PC-9 (cell line): ENCODE data around the gene DDX4. TPM values are rescaled to one million over a fixed set of nuclear protein-coding genes. Genes with fewer than 3 reads are reported as not detected.

Experiments
- BruUV-seq: library from RNA; stranded (reverse); fragments of 400-500 nt; replicated peaks from 2 replicates; lab custom pipeline; 2021; lab: Mats Ljungman, UMichigan
- CTCF ChIA-PET: fragments of 300-600 bp; sonication (Branson Sonifier 250); formaldehyde crosslinking; loops from one replicate; lab custom pipeline; 2022; ENCODE audit warnings: antibody characterized with exemption; lab: Charles Lee
- POLR2A ChIA-PET: fragments of 300-600 bp; sonication (Branson Sonifier 250); formaldehyde crosslinking; loops from one replicate; lab custom pipeline; 2022; ENCODE audit warnings: antibody characterized with exemption; ENCODE audit not compliant: unreplicated experiment; lab: Charles Lee
- DNase-seq, 2 experiments: peaks; one replicate each; pipeline versions ENCODE4 v3.0.0 to v3.0.0-alpha.2; 2015 to 2022; ENCODE audit warnings: mixed read lengths in 1 of 2
- H2AFZ ChIP-seq: fragments of 200-600 bp; sonication (generic); 2 replicates; pipeline ENCODE4 v1.8.1; 2017; ENCODE audit warnings: antibody characterized with exemption
- H3F3A ChIP-seq: fragments of 200-600 bp; sonication (generic); 2 replicates; pipeline ENCODE4 v1.8.1; 2017; ENCODE audit warnings: antibody characterized with exemption, mild to moderate bottlenecking, low read depth; ENCODE audit not compliant: insufficient read depth
- H3K27ac ChIP-seq: fragments of 200-600 bp; sonication (generic); 2 replicates; pipeline ENCODE4 v1.6.1; 2016; ENCODE audit warnings: mixed run types
- H3K27me3 ChIP-seq: fragments of 200-600 bp; sonication (generic); 2 replicates; pipeline ENCODE4 v1.6.1; 2016; ENCODE audit warnings: low read depth, mixed run types; ENCODE audit not compliant: insufficient read depth
- H3K36me3 ChIP-seq: fragments of 200-600 bp; sonication (generic); 2 replicates; pipeline ENCODE4 v1.6.1; 2016; ENCODE audit warnings: low read depth, mixed run types
- H3K4me1 ChIP-seq: fragments of 200-600 bp; sonication (generic); replicated peaks from 2 replicates; pipeline ENCODE4 v1.6.1; 2016; ENCODE audit warnings: mixed run types; ENCODE audit not compliant: insufficient read depth
- H3K4me2 ChIP-seq: fragments of 200-600 bp; sonication (generic); 2 replicates; pipeline ENCODE4 v1.6.1; 2017; ENCODE audit warnings: mixed run types
- H3K4me3 ChIP-seq: fragments of 200-600 bp; sonication (generic); 2 replicates; pipeline ENCODE4 v1.6.1; 2016; ENCODE audit warnings: mixed run types
- H3K79me2 ChIP-seq: fragments of 200-600 bp; sonication (generic); 2 replicates; pipeline ENCODE4 v1.6.1; 2017; ENCODE audit warnings: low read depth, mixed run types
- H3K9me2 ChIP-seq: fragments of 200-600 bp; sonication (generic); 2 replicates; pipeline ENCODE4 v1.8.1; 2017; ENCODE audit warnings: mild to moderate bottlenecking; ENCODE audit not compliant: insufficient read depth
- H3K9me3 ChIP-seq: fragments of 200-600 bp; sonication (generic); 2 replicates; pipeline ENCODE4 v1.8.1; 2016; ENCODE audit warnings: low read depth; ENCODE audit not compliant: insufficient read depth
- H4K20me1 ChIP-seq: fragments of 200-600 bp; sonication (generic); 2 replicates; pipeline ENCODE4 v1.8.1; 2017; ENCODE audit not compliant: insufficient read depth
- EZH2 ChIP-seq: fragments of 200-600 bp; sonication (generic); IDR thresholded peaks from 2 replicates; pipeline ENCODE4 v1.8.0; 2017; ENCODE audit warnings: antibody characterized with exemption, low read depth
- intact Hi-C: fragments of 100-400 bp; cut with micrococcal nuclease; formaldehyde crosslinking; loops from one replicate; pipeline ENCODE4 v1.10.0; 2022; ENCODE audit not compliant: unreplicated experiment
- total RNA-seq: library from RNA; stranded (reverse); gene quantifications from 2 replicates; pipeline ENCODE4 v1.2.3, GENCODE V29; 2021
- TF ChIP-seq, protein P1 (sequence below): fragments of 200-600 bp; sonication (generic); conservative IDR thresholded peaks from 2 replicates; pipeline ENCODE4 v1.6.1; 2017; ENCODE audit warnings: mixed run types, antibody characterized with exemption, mild to moderate bottlenecking, moderate library complexity

The DDX4 gene
- total RNA-seq, 1 experiment from 2014 or later, result not detected

DNA sequence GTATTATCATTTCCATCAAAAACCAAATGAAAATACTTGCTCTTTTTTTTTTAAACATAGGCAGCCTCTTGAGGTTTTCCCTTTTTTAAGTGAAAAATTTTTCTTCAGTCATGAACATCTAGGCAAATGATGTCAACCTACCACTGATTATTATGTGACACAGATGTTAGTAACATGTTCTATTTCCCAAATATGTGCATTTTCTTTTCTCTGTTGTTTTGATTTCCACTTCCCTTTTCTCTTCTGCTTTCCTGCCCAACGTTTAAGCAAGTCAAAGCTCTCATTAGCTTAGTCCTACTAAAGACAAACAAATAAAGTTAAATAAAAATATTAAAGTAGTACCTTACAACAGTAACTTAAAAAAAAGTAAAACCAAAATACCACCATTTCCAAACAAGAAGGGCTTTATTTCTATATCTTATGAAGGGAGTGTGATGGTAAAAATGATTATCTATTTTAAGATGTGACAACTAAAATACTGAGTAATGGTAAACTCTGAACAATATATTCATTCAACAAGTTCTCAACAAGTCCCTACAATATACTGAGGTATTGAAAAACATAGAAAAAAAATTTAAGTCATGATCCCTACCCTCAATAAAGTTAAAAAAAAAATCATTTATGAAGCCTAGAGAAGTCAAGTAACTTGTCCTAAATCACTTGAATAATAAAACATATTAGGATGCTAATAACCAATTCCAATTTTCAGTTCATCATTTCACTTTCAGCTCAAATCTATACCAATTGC is 35.1 kb upstream of the DDX4 start:
- H3K36me3 ChIP-seq, result 0 out of 2 replicates have a peak, but pooled peaks cover 7% of the 10 kb centered on the region
- intact Hi-C loops, result no loop called here
- no peaks in the 10 kb centered on the region for H3K4me1 ChIP-seq
- no peak for TF ChIP-seq EZH2
- TF ChIP-seq, protein P1, sequence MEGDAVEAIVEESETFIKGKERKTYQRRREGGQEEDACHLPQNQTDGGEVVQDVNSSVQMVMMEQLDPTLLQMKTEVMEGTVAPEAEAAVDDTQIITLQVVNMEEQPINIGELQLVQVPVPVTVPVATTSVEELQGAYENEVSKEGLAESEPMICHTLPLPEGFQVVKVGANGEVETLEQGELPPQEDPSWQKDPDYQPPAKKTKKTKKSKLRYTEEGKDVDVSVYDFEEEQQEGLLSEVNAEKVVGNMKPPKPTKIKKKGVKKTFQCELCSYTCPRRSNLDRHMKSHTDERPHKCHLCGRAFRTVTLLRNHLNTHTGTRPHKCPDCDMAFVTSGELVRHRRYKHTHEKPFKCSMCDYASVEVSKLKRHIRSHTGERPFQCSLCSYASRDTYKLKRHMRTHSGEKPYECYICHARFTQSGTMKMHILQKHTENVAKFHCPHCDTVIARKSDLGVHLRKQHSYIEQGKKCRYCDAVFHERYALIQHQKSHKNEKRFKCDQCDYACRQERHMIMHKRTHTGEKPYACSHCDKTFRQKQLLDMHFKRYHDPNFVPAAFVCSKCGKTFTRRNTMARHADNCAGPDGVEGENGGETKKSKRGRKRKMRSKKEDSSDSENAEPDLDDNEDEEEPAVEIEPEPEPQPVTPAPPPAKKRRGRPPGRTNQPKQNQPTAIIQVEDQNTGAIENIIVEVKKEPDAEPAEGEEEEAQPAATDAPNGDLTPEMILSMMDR, result no peak
- BruUV-seq, result no TSS peak
- H3K27me3 ChIP-seq, result no peaks in the 10 kb centered on the region
- no peaks in the 10 kb centered on the region for H4K20me1 ChIP-seq
- H3K4me2 ChIP-seq, result no peak overlapping the region
- POLR2A ChIA-PET, result interaction anchor here (0.6 kb wide), 1 partner anchor 102 kb away, joined by 38 read pairs; no protein-coding TSS in a partner anchor
- H3K9me3 ChIP-seq, result no peaks in the 10 kb centered on the region
- H2AFZ ChIP-seq, result no peak overlapping the region
- H3K27ac ChIP-seq, result no peak overlapping the region
- DNase-seq, result no peak
- no peaks in the 10 kb centered on the region; the same call in 1 of the 2 replicates for H3K9me2 ChIP-seq
- no peak overlapping the region for H3K4me3 ChIP-seq
- no peaks in the 10 kb centered on the region for H3F3A ChIP-seq
- H3K79me2 ChIP-seq, result no peaks in the 10 kb centered on the region
- CTCF ChIA-PET, result no interaction called here

DNA sequence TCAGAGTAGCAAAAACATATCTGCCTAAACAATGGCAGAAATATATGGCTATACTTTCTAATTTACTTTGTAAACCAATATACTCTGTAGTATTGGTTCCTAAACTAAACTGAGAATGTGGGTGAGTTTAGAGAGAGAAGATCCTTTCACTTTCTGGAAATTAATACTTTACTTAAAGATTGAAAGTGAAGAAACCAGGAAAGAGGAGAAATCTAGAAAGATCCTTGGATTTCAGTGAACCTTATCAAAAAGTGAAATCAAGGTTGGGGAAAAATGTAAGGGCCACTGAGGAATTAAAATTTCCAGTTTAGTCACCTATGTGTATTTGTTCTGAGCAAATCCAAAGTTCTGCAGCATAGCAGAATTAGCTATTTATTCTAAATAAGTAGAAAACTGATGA is 31.6 kb upstream of the DDX4 start:
- CTCF ChIA-PET, result no interaction called here
- POLR2A ChIA-PET, result no interaction called here
- TF ChIP-seq EZH2, result no peak
- TF ChIP-seq, protein P1, result no peak
- Histone ChIP-seq H3K4me2 (no peak overlapping the region), H3K9me2 (no peaks in the 10 kb centered on the region; the same call in 1 of the 2 replicates), H3K79me2 (peaks cover 7% of the 10 kb centered on the region; the same call in 1 of the 2 replicates), H3F3A (no peaks in the 10 kb centered on the region), H3K4me1 (peaks cover 4% of the 10 kb centered on the region; the same call in 1 of the 2 replicates), H2AFZ (no peak overlapping the region), H3K4me3 (no peak overlapping the region), H3K27me3 (no peaks in the 10 kb centered on the region), H3K9me3 (no peaks in the 10 kb centered on the region), H3K27ac (no peak overlapping the region), H4K20me1 (no peaks in the 10 kb centered on the region), H3K36me3 (0 out of 2 replicates have a peak, but pooled peaks cover 7% of the 10 kb centered on the region)
- intact Hi-C loops, result no loop called here
- no peak for DNase-seq
- BruUV-seq, result no TSS peak

- H3K9me2 ChIP-seq, result no peaks in the 10 kb centered on the region
- H3K4me2 ChIP-seq, result no peak overlapping the region
- CTCF ChIA-PET, result interaction anchor here (0.6 kb wide), 1 partner anchor 477 kb away, joined by 3 read pairs; no protein-coding TSS in a partner anchor
- H3K27me3 ChIP-seq, result no peaks in the 10 kb centered on the region
- intact Hi-C loops, result no loop called here
- no TSS peak for BruUV-seq
- no peak overlapping the region for H3K27ac ChIP-seq
- H3K4me1 ChIP-seq, result peaks cover 13% of the 10 kb centered on the region; the same call in 1 of the 2 replicates
- no peaks in the 10 kb centered on the region; the same call in 1 of the 2 replicates for H3F3A ChIP-seq
- H3K4me3 ChIP-seq, result no peak overlapping the region
- H2AFZ ChIP-seq, result no peak overlapping the region
- H4K20me1 ChIP-seq, result no peaks in the 10 kb centered on the region
- H3K79me2 ChIP-seq, result peaks cover 14% of the 10 kb centered on the region
- DNase-seq, result no peak
- H3K9me3 ChIP-seq, result no peaks in the 10 kb centered on the region
- TF ChIP-seq, protein P1, result no peak
- TF ChIP-seq EZH2, result no peak
- POLR2A ChIA-PET, result no interaction called here
- H3K36me3 ChIP-seq, result no peaks in the 10 kb centered on the region
Observed at GRCh38 chr5:55708732-55709131, 29.1 kb upstream of the DDX4 start.
